Fibroblast of pulmonary artery (primary cell): ENCODE data around the gene GMDS.

Source experiments
- DNase-seq: peaks from one replicate; pipeline ENCODE4 v3.0.0-alpha.2; 2010; ENCODE audit warnings: low read depth
- H3K4me3 ChIP-seq: replicated peaks from 2 replicates; pipeline ENCODE4 v1.5.1; 2011; ENCODE audit warnings: low read depth, mild to moderate bottlenecking, control low read depth, low read length, moderate library complexity
- CTCF ChIP-seq: IDR thresholded peaks from 2 replicates; pipeline ENCODE4 v1.5.1; 2011; ENCODE audit warnings: mild to moderate bottlenecking, control low read depth, low read length, inconsistent platforms; ENCODE audit errors: missing control alignments

GMDS gene

DNA sequence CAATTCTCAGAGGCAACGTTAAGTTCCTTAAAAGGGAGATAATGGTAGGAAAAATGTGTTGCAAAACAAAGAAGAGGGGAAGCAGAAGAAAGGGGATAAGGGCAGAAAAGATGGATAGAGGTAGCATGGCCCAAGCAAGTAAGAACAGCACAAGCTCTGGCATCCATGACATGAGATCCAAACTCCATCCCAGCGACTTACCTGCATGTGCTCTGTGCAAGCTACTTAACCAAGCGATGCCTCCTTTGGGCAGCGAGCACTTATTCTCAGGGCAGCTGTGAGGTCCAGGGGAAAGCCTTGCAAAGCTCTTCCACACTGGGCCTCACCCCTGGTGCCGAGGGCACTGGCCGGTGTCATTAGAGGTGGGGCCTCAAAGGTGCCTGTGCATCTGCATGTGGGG, 340.5 kb downstream of the GMDS start:
- DNase-seq: no peak
- H3K4me3 ChIP-seq: no peak overlapping the region
- TF ChIP-seq CTCF: no peak

DNA sequence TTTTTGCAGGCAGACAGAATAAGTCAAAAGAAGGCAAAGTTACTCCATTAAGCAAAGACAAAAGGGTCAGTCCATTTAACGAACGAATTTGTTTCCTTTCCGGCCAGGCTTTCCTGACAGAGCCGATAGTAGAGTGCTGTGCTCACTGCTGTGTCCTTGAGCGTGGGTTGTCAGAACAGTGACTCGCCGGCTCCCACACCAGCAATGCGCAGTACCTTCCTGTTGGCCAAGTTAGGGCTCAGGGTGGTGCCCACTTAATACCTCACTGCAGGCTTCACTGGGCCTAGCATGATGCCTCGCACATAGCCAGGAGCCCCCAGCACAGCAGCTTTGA, 341.0 kb downstream of the GMDS start:
- H3K4me3 ChIP-seq: no peak overlapping the region
- no peak for DNase-seq
- no peak for TF ChIP-seq CTCF

GRCh38 chr6:1903780-1904465, 341.5 kb downstream of the GMDS start:
- TF ChIP-seq CTCF: no peak
- no peak for DNase-seq
- H3K4me3 ChIP-seq: no peak overlapping the region

DNA sequence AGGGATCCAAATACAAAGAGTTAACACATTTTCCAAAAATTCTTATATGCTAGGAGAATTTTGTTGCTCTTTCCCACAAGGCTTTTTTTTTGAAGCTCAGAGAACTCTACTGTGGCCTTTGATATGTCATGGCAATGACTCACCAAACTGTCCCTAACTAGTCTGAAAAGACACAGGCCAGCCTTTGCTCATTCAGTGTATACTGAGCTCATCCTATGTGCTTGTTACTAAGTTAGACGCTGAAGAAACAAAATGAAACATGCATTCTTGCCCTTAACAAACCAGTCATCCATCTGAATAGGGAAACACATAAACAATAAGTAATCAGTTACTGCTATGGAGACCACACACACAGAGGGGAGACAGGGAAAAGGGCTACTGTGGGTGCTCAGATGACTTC, 343.8 kb downstream of the GMDS start:
- no peak overlapping the region for H3K4me3 ChIP-seq
- DNase-seq: peak; percentile 26
- TF ChIP-seq CTCF: no peak

GRCh38 chr6:1896897-1897296, 348.5 kb downstream of the GMDS start:
- DNase-seq: no peak
- no peak for TF ChIP-seq CTCF
- no peak overlapping the region for H3K4me3 ChIP-seq

- no peak for DNase-seq
- TF ChIP-seq CTCF: no peak
- H3K4me3 ChIP-seq: no peak overlapping the region
These were observed 349.7 kb downstream of the GMDS start for GRCh38 chr6:1895721-1896120.

- no peak for DNase-seq
- no peak overlapping the region for H3K4me3 ChIP-seq
- TF ChIP-seq CTCF: no peak
These were observed 350.5 kb downstream of the GMDS start for GRCh38 chr6:1894954-1895353.
